ENCODE data around the gene GPC5.

DNA sequence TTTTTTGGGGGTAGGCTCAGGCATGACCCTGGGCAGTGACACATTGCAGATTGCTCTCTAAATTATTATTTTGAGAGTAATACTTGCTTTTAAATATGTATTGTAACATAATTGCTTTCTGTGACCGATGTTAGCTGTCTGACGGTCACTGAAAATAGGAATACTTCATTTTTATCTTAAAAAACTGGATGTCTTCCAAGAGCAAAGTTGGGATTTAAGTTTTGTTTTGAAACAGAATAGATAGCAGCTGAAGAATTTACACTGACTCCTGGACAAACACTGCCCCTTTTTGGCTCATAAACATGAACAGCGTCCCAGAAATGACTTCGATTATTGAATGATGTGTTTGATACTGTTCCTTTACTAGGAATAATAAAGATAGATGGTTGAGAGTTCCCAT lies 535.9 kb downstream of the GPC5 start:
- TF ChIP-seq, protein P1, sequence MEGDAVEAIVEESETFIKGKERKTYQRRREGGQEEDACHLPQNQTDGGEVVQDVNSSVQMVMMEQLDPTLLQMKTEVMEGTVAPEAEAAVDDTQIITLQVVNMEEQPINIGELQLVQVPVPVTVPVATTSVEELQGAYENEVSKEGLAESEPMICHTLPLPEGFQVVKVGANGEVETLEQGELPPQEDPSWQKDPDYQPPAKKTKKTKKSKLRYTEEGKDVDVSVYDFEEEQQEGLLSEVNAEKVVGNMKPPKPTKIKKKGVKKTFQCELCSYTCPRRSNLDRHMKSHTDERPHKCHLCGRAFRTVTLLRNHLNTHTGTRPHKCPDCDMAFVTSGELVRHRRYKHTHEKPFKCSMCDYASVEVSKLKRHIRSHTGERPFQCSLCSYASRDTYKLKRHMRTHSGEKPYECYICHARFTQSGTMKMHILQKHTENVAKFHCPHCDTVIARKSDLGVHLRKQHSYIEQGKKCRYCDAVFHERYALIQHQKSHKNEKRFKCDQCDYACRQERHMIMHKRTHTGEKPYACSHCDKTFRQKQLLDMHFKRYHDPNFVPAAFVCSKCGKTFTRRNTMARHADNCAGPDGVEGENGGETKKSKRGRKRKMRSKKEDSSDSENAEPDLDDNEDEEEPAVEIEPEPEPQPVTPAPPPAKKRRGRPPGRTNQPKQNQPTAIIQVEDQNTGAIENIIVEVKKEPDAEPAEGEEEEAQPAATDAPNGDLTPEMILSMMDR (IDR thresholded peaks at IDR 0.05): no peak
- TF ChIP-seq POLR2AphosphoS5 (IDR thresholded peaks at IDR 0.05) (no peak), EP300 (IDR thresholded peaks at IDR 0.05) (no peak)
